Left kidney (tissue), 8 donors: ENCODE measurements around the gene KRT36. TPM values are rescaled to one million over a fixed set of nuclear protein-coding genes. Genes with fewer than 3 reads are reported as not detected.

Experiments
- DNase-seq: peaks from one replicate; pipeline ENCODE4 v3.0.0-alpha.2; 2013
- long read RNA-seq, 8 donors: transcript quantifications; one replicate each; lab custom pipeline, GENCODE V29; 2026
- polyA plus RNA-seq: library from polyadenylated mRNA; unstranded; fragments of 120-200 nt; gene quantifications from one replicate; pipeline ENCODE4 v1.2.1, GENCODE V29; 2013; ENCODE audit not compliant: insufficient read length

The KRT36 gene
- polyA plus RNA-seq: not detected
- long read RNA-seq, donor 1: 0 reads
- long read RNA-seq, donor 2: 0 reads
- long read RNA-seq, donor 3: 0 reads
- long read RNA-seq, donor 4: 0 reads
- long read RNA-seq, donor 5: 0 reads
- long read RNA-seq, donor 6: 0 reads
- long read RNA-seq, donor 7: 0 reads
- long read RNA-seq, donor 8: 0 reads

DNA sequence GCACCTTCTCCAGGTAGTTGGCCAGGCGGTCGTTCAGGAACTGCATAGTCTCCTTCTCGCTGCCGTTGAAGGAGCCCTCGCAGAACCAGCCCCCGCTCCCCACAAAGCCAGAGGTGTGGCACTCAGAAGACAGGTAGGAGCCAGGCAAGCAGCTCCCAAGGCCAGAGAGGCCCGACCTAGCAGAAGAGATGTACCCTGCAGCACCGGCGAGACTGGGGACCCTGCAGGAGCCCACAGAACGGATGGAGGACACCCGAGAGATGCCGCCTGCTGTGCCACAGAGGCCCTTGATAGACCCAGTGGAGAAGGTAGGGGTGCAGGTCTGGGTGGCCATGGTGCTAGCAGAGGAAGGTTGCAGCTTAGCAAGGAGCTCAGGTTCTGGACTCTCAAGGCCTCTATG lies at the start of gene KRT36:
Gene KRT36, minus strand, starts transcription at position 380 of the 400 bp plus-strand sequence. Its CDS starts 46 bp downstream, at position 334.
- DNase-seq: no peak

GRCh38 chr17:41539071-41539492 lies 49.4 kb upstream of the KRT36 start:
- no peak for DNase-seq

DNA sequence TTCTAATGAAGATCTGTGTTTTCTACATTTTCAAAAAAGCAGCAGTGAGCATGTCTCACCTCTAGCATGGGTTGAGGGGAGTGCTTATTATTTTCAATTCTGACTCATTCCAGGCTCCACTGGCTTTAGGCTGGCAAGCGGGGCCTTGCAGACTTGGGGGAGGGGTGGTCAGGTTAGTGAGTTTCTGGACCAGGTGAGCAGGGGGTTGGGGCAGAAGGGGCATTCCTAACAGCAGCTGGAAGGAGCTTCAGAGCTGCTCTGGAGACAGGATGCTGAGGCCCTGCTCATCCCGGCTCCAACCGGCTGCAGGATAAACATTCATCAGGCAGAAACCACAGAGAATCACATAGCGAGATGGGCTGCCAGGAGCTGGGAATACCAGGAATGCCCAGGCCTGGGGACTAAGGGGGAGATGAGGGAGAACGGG lies 48.9 kb upstream of the KRT36 start:
- DNase-seq: no peak

DNA sequence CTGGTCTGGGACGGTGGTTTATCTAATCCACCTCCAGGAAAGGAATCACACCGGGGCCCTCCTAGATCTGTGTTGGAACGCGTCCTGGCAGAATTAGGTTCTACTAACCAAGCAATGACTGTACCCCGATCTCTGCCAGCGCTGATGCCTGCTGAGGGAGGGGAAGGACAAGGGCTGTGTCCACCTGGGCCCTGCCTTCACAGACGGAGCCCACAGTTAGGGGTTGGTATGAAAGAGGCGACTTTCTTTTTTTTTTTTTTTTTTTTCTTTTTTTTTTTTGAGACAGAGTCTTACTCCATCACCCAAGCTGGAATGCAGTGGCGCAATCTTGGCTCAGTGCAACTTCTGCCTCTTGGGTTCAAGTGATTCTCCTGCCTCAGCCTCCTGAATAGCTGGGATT lies 48.3 kb upstream of the KRT36 start:
- no peak for DNase-seq

GRCh38 chr17:41537614-41537954 lies 47.9 kb upstream of the KRT36 start:
- DNase-seq: no peak

DNA sequence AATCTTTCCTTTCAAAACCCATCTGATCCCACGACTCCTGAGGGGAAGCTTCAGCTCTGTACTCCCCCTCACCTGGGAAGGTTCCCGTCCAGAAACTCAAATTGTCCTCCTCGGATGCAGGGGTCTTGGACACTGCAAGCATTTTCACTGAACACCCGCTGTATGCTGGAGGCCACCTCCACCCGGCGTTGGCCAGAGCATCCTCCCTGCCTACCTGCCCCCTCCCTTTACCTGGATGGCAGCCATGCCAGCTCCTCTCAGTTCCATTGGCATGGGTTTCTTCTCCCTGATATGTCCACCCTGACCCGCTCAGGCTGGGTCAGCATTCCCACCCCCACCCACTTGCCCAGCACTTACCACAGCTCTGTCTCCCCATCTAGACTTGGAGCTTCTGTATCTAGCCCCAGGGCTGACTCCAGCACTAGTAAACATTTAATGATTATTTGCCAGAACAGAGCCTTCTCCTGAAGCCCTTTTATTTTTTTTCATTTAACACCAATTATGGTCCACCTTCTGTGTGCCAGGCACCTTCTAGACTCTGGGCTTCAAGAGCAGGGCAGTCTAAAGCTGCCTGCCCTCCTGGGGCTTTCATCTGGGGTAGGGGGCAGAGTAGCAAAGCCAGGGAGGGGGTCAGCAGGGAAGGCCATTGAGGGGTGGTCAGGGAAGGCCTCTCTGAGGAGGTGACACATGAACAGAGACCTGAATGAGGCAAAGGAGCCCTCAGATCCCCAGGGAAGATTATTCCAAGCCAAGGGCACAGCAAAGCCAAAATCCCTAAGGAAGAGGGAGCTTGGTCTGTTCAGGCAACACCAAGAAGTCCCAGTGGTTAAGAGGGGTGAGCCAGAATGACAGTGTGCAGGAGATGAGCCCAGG lies 47.3 kb upstream of the KRT36 start:
- DNase-seq: no peak

GRCh38 chr17:41535764-41536481 lies 46.2 kb upstream of the KRT36 start:
- DNase-seq: no peak

DNA sequence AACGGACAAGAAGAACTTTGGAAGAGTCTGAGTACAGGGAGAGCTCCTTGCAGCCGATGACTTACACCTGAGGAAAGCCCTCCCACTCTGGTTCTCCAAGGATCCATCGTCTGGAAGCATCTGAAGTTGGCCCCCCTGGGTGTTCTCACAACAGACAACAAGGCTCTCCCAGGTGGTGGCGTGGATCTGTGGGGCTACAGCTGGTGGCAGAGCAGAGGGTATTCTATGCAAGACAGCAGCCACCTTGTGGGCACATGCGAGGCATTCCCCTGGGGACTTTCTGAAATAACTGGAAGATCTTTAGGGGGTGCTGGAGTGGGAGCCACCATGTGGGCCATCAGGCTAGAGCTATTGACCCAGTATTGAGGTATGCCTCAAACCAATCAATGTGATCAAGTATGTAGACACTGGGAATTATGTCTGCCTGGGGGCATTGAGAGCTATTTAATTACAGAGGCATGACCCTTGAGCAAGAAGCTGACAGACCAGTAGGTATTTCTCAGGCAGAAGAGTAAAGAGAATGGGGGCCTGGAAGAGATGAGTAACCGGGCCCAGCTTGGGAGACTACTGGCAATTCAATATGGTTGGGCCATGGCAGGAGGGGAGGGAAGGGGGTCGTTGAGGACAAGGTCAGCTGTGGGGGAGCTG lies 45.3 kb upstream of the KRT36 start:
- no peak for DNase-seq

GRCh38 chr17:41533613-41534012 lies 43.9 kb upstream of the KRT36 start:
- no peak for DNase-seq

DNA sequence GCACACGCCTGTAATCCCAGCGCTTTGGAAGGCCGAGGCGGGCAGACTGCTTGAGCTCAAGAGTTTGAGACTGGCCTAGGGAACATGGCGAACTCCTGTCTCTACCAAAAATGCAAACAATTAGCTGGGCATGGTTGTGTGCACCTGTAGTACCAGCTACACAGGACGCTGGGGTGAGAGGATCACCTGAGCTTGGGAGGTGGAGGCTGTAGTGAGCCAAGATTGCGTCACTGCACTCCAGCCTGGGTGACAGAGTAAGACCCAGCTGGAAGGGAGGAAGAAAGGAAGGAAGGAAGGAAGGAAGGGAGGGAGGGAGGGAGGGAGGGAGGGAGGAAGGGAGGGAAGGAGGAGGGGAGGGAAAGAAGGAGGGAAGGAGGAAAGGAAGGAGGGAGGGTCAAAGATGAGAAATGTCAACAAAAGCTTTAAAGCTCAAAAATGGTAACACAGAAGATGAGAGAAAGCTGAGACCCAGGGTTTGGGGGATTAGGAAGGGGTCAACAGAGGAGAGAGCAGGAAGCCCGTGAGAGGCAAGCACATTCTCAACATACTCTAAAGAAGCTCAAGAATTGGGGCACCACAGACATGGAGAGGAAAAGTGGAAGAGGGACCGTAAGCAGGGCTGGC lies 43.3 kb upstream of the KRT36 start:
- DNase-seq: no peak

- no peak for DNase-seq
Observed at GRCh38 chr17:41531993-41532392, 42.3 kb upstream of the KRT36 start.

- no peak for DNase-seq
Observed at GRCh38 chr17:41530062-41531048, 40.6 kb upstream of the KRT36 start.

GRCh38 chr17:41529491-41529915 lies 39.8 kb upstream of the KRT36 start:
- DNase-seq: no peak

GRCh38 chr17:41528959-41529353 lies 39.2 kb upstream of the KRT36 start:
- no peak for DNase-seq

DNA sequence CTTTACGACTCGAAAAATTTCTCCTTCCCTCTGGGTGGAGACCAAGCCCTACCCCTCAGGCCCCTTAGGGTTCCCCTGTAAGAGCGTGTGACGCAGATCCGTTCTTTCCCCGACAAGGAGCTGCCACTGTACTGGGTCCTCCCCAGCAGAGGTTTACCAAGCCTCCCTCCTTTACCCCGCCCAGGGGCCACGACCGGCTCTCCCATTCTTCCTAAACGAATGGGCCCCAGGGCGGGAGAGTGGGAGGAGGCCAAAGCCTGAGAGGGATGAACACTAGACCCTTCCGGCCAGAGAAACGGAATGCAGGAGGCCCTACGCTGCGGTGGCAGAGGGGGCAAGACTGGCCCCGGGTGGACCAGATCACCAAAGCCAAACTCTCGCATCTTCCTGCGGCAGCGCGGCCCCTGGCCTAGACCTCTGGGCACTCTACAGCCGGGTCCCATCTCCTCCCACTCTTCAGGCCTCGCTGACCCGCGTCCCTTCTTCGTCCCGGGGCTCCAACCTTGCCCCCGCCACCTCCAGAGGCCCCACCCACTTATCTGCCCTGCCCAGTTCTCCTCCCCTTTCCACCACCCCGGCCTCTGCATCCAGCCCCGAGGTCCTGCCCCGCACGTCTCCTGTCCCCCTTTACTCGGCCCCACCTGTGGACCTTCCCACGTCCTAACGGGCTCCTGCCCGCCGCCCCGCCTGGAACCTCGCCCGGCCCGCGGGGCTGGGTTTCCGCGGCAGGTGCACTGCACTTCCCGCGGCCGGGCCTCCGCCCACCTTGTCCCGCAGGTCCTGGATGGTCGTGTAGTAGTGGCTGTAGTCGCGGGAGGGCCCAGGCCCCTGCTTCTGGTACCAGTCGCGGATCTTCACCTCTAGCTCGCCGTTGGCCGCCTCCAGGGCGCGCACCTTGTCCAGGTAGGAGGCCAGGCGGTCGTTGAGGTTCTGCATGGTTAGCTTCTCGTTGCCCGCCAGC lies 37.6 kb upstream of the KRT36 start:
- DNase-seq: no peak

DNA sequence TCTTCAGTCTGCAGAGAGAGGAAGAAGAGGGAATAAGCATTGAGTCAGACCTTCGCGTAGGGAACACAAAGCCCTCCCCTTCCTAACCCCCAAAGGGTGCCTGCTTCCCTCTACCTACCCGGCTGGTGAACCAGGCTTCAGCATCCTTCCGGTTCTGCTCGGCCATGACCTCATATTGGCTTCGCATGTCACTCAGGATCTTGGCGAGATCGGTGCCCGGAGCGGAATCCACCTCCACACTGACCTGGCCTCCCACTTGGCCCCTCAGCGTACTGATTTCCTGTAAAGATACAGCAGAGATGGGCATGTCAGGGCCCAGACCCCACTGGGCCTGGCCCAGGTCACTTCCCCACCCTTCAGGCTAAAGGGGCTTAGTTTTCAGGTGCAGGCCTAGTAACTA lies 34.6 kb upstream of the KRT36 start:
- DNase-seq: no peak

DNA sequence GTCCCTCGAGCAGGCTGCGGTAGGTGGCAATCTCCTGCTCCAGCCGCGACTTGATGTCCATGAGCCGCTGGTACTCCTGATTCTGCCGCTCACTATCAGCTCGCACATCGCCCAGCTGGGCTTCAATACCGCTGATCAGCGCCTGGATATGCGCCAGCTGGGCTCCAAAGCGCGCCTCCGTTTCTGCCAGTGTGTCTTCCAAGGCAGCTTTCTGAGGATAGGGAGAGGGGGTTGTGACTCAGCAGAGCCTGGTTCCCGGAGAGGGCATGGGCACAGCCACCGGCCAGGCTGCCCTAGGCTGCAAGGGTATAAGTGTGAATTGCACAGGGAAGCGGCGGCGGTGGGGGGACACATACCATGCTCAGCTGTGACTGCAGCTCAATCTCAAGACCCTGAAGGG lies 34.1 kb upstream of the KRT36 start:
- DNase-seq: no peak

- DNase-seq: no peak
Observed at GRCh38 chr17:41523225-41523593, 33.5 kb upstream of the KRT36 start.
